GM12874 (cell line): Measurements from ENCODE around the gene CLASRP.

Source experiments
- TF ChIP-seq, protein P1 (sequence below): IDR thresholded peaks from 2 replicates; pipeline ENCODE4 v1.5.1; 2011; ENCODE audit warnings: low read depth, mild to moderate bottlenecking, control low read depth, low read length, moderate library complexity; ENCODE audit not compliant: insufficient read depth

The CLASRP gene

DNA sequence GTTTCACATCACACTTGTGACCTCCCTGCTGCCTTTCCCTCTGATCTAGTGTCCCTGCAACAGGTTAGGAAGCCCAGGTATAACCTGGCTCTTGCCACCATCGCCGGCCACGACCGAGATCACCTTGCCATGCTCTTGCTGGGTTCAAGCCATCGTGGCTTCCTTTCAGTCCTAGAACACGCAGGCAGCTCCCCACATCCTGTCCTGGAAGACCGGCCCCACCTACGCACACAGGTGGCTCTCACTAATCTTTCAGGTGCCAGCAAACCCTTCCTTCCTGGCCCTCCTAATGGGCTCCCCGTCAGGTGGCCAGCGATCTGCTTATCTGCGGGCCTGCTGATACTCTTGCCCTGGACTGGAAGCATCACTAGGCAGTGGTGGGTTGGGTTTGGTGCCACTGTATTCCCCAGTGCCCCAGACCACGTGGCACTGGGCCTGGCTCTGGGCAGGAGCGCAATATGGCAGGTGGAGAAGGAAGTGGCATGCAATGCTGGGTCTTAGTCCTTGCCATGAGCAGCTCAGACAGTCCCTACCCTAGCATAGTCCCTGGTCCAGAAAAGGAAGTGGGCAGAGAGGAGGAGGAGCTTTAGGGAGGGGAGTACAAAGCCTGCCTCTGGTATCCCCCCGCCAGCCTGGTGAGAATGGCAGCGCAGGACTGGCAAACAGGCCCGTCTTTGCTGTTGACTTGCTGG lies 66.0 kb downstream of the CLASRP start:
- TF ChIP-seq, protein P1, sequence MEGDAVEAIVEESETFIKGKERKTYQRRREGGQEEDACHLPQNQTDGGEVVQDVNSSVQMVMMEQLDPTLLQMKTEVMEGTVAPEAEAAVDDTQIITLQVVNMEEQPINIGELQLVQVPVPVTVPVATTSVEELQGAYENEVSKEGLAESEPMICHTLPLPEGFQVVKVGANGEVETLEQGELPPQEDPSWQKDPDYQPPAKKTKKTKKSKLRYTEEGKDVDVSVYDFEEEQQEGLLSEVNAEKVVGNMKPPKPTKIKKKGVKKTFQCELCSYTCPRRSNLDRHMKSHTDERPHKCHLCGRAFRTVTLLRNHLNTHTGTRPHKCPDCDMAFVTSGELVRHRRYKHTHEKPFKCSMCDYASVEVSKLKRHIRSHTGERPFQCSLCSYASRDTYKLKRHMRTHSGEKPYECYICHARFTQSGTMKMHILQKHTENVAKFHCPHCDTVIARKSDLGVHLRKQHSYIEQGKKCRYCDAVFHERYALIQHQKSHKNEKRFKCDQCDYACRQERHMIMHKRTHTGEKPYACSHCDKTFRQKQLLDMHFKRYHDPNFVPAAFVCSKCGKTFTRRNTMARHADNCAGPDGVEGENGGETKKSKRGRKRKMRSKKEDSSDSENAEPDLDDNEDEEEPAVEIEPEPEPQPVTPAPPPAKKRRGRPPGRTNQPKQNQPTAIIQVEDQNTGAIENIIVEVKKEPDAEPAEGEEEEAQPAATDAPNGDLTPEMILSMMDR, result no peak

GRCh38 chr19:45107621-45108150 lies 68.8 kb downstream of the CLASRP start:
- TF ChIP-seq, protein P1, result no peak

GRCh38 chr19:45110851-45111266 lies 72.0 kb downstream of the CLASRP start:
- TF ChIP-seq, protein P1, result no peak

GRCh38 chr19:45112111-45112827 lies 73.4 kb downstream of the CLASRP start:
- TF ChIP-seq, protein P1, result no peak

DNA sequence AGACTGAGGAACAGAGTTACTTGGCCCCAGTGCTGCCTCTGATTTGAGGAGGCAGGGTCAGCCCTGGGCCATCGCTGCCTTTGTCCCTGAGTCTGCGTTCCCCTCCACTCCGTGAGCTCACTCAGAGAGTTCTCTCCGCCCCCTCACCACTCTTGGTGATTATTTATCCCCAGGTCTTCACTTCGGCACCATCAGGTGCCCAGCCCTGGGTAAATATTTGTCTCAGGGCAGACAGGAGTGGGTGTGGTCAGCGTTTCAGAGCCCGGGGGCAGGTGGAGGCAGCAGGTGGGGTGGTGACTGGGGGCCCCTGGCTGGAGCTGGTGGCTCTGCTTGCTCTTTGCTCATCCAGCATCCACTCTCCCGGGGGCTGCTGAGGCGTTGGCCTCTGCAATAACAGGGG lies 74.8 kb downstream of the CLASRP start:
- TF ChIP-seq, protein P1, result no peak

DNA sequence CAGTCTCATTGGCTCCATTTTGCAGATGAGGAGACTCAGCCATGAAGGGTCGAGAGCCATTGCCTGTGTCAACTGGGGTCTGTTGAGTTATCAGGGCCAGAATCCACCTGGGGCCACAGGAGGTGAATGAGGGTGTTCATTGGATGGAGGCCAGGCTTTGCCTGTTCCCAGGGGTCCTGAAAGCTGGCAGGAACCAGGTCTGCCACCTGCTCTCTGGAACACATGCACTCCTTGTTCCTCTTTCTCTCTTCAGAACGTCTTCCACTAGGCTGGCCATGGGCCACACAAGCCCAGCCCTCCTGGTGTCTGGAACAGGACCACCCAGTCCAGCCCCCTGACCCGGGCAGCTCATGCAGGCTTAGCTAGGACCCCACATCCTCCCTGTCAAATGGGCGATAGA lies 75.3 kb downstream of the CLASRP start:
- TF ChIP-seq, protein P1, result no peak

DNA sequence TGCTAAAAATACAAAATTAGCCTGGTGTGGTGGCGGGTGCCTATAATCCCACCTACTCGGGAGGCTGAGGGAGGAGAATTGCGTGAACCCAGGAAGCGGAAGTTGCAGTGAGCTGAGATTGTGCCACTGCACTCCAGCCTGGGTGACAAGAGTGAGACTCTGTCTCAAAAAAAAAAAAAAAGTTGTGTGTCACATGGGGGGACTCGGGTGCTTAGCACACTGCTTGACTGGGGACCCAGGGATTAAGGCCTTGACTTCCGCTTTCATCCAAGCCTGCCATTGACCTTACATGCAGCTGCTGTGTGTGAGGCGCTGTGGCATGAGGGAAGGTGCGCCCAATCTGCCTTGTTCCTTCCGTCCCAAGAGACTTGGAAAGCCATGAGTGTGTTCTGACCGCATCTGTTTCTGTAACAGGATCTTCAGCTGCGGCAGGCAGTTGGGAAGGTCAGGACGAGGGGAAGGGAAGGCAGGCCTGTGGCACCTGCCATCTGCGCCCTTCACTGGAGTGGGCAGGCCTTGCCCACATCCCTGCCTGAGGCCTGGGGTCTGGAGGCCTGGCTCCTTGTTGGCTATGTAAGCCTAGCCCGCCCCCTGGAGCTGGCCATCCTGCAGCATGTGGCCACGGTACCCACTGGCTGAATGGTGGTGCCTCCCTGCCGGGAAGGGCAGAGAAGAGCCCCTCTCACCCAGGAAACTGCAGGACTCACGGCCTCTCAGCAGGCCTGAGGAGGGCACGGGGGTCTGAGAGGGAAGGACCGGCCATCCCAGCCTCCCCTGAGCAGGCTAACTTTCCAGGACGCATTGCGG lies 77.2 kb downstream of the CLASRP start:
- TF ChIP-seq, protein P1, result no peak
